HepG2 (cell line): ENCODE results near the gene B3GALNT2. TPM values are rescaled to one million over a fixed set of nuclear protein-coding genes. Genes with fewer than 3 reads are reported as not detected.
"Not testable (repeated sequence)": the region's sequence is repeated elsewhere in the genome, so short reads cannot be mapped to it uniquely, and the experiment has no call there.

Source experiments
- ATAC-seq: fragments of 200-7000 bp; cut with Tn5 transposase; 3 replicates; pipeline ENCODE4 v1.9.1; 2020; ENCODE audit warnings: mild to moderate bottlenecking, moderate library complexity
- BruUV-seq: library from RNA; stranded (reverse); fragments of 400-500 nt; replicated peaks from 2 replicates; lab custom pipeline; 2021; lab: Mats Ljungman, UMichigan
- CTCF ChIA-PET: fragments of 300-600 bp; formaldehyde crosslinking; extraction: SDS; loops from one replicate; lab custom pipeline; 2021; ENCODE audit warnings: low total read pairs, inconsistent platforms, low intra/inter-chr PET ratio; lab: Yijun Ruan, JAX
- POLR2A ChIA-PET: fragments of 350-600 bp; sonication (Branson Sonifier 250); formaldehyde crosslinking; loops from one replicate; lab custom pipeline; 2020; ENCODE audit warnings: antibody characterized with exemption, inconsistent platforms; lab: Yijun Ruan, JAX
- DNase-seq: peaks from one replicate; pipeline ENCODE4 v3.0.0-alpha.2; 2015; ENCODE audit warnings: low spot score
- FAIRE-seq: peaks from 3 replicates; lab custom pipeline; 2011; peaks lifted over from hg19 to GRCh38; lab: Jason Lieb, UNC
- H2AFZ ChIP-seq: one replicate; pipeline ENCODE4 v1.6.1; 2011; ENCODE audit warnings: low read length, inconsistent platforms
- H3K27ac ChIP-seq: fragments of 300-600 bp; 3 replicates; pipeline ENCODE4 v1.8.0; 2011; ENCODE audit warnings: mixed run types, mild to moderate bottlenecking, mixed read lengths, low read length, inconsistent platforms; ENCODE audit not compliant: insufficient read depth; ENCODE audit errors: extremely low read length
- H3K27me3 ChIP-seq, 2 experiments: fragments of 200-600 bp in 1 of 2; 2 replicates in 1 of 2; 3 replicates in 1 of 2; pipeline versions ENCODE4 v1.6.0 to v1.8.0; 2011; ENCODE audit warnings: low read length in 2 of 2, mild to moderate bottlenecking in 2 of 2, moderate library complexity in 2 of 2, inconsistent platforms in 1 of 2; ENCODE audit not compliant: insufficient read depth in 2 of 2, control insufficient read depth in 1 of 2
- H3K36me3 ChIP-seq, 2 experiments: fragments of 200-600 bp in 1 of 2; replicated peaks in 1 of 2; 2 replicates in 1 of 2; 3 replicates in 1 of 2; pipeline versions ENCODE4 v1.5.1 to v1.8.0; 2011; ENCODE audit warnings: low read length in 2 of 2, inconsistent platforms in 1 of 2; ENCODE audit not compliant: insufficient read depth in 2 of 2, control insufficient read depth in 1 of 2
- H3K4me1 ChIP-seq: 2 replicates; pipeline ENCODE4 v1.5.1; 2012; ENCODE audit warnings: low read length, inconsistent platforms; ENCODE audit not compliant: insufficient read depth
- H3K4me2 ChIP-seq: 2 replicates; pipeline ENCODE4 v1.6.0; 2011; ENCODE audit warnings: low read depth, low read length, inconsistent platforms
- H3K4me3 ChIP-seq, 3 experiments: fragments of 200-600 bp in 1 of 3; sonication (generic), shearing (Covaris generic) in 1 of 3; replicated peaks in 1 of 3; 2 replicates each; pipeline ENCODE4 v1.5.1; 2011 to 2016; ENCODE audit warnings: low read length in 3 of 3, inconsistent platforms in 2 of 3, low read depth in 2 of 3, mild to moderate bottlenecking in 2 of 3, control low read depth in 1 of 3, mixed read lengths in 1 of 3; ENCODE audit not compliant: insufficient read depth in 1 of 3
- H3K79me2 ChIP-seq: one replicate; pipeline ENCODE4 v1.6.1; 2011; ENCODE audit warnings: low read length, inconsistent platforms; ENCODE audit not compliant: insufficient read depth
- H3K9ac ChIP-seq: 2 replicates; pipeline ENCODE4 v1.6.0; 2011; ENCODE audit warnings: mild to moderate bottlenecking, low read depth, low read length, inconsistent platforms; ENCODE audit not compliant: insufficient read depth
- H3K9me3 ChIP-seq: 2 replicates; pipeline ENCODE4 v1.5.1; 2012; ENCODE audit warnings: mild to moderate bottlenecking, low read length
- H4K20me1 ChIP-seq: 2 replicates; pipeline ENCODE4 v1.6.0; 2011; ENCODE audit warnings: inconsistent platforms, mild to moderate bottlenecking, low read length, moderate library complexity; ENCODE audit not compliant: insufficient read depth
- ARNTL ChIP-seq: sonication (generic); formaldehyde crosslinking; IDR thresholded peaks from 2 replicates; pipeline ENCODE4 v1.4.0; 2020; ENCODE audit warnings: mild to moderate bottlenecking, missing genetic modification reagents
- ELF4 ChIP-seq: sonication (generic); formaldehyde crosslinking; IDR thresholded peaks from 2 replicates; pipeline ENCODE4 v1.5.0; 2020; ENCODE audit warnings: missing genetic modification reagents, mild to moderate bottlenecking, moderate library complexity, borderline replicate concordance
- FOXK2 ChIP-seq: fragments of 450-650 bp; IDR thresholded peaks from 2 replicates; pipeline ENCODE4 v1.6.1; 2016
- GFI1 ChIP-seq: sonication (generic); formaldehyde crosslinking; IDR thresholded peaks from 2 replicates; pipeline ENCODE4 v1.5.0; 2020; ENCODE audit warnings: missing genetic modification reagents, mild to moderate bottlenecking, borderline replicate concordance
- MIER3 ChIP-seq: IDR thresholded peaks from 2 replicates; pipeline ENCODE4 v1.6.1; 2016; ENCODE audit warnings: missing compliant biosample characterization, borderline replicate concordance
- PHF5A ChIP-seq: IDR thresholded peaks from one replicate; pipeline ENCODE4 v1.6.1; 2018; ENCODE audit warnings: low read depth, missing genetic modification reagents; ENCODE audit not compliant: unreplicated experiment
- RFXAP ChIP-seq: sonication (generic); formaldehyde crosslinking; IDR thresholded peaks from 2 replicates; pipeline ENCODE4 v1.4.0; 2020; ENCODE audit warnings: missing genetic modification reagents, borderline replicate concordance
- ZFP90 ChIP-seq: sonication (generic); formaldehyde crosslinking; IDR thresholded peaks from 2 replicates; pipeline ENCODE4 v1.8.0; 2022; ENCODE audit warnings: missing genetic modification reagents, mild to moderate bottlenecking, inconsistent platforms, borderline replicate concordance
- ZKSCAN5 ChIP-seq: sonication (generic); formaldehyde crosslinking; IDR thresholded peaks from 2 replicates; pipeline ENCODE4 v1.5.1; 2020; ENCODE audit warnings: mild to moderate bottlenecking, missing genetic modification reagents
- ZSCAN31 ChIP-seq: sonication (generic); formaldehyde crosslinking; IDR thresholded peaks from 2 replicates; pipeline ENCODE4 v1.5.0; 2020; ENCODE audit warnings: low read depth, mild to moderate bottlenecking, missing genetic modification reagents
- WGBS: methylation state at CpG from one replicate; pipeline ENCODE4 v1.1.6; 2017; ENCODE audit warnings: low lambda C conversion rate; 5-methylcytosine and 5-hydroxymethylcytosine counted together
- in situ Hi-C: cut with HindIII; loops from 2 replicates; pipeline ENCODE4 v1.10.0; 2017; ENCODE audit warnings: low pct_unique_long_range_greater_than_20kb; ENCODE audit not compliant: extremely low pct_ligation_motif_present
- intact Hi-C: fragments of 100-400 bp; cut with micrococcal nuclease; formaldehyde crosslinking; loops from one replicate; pipeline ENCODE4 v1.10.0; 2022; ENCODE audit not compliant: unreplicated experiment
- polyA plus RNA-seq, 8 experiments: library from polyadenylated mRNA; depleted of rRNA in 3 of 8; stranded (reverse) in 7 of 8; unstranded in 1 of 8; fragments of >200 nt; fragmentation: Illumina TruSeq in 4 of 8; extraction: Trizol in 4 of 8; gene quantifications; 2 replicates each; pipeline versions ENCODE4 v1.2.1 to v1.2.3, GENCODE V29; 2011 to 2016; ENCODE audit warnings: low read depth in 4 of 8, missing spikeins in 1 of 8, mixed read lengths in 1 of 8; ENCODE audit not compliant: insufficient read depth in 1 of 8
- total RNA-seq, 5 experiments: library from RNA; depleted of rRNA; stranded (reverse); fragments of >200 nt; fragmentation: Illumina TruSeq; extraction: Trizol; gene quantifications; 2 replicates each; pipeline ENCODE4 v1.2.3, GENCODE V29; 2016; ENCODE audit warnings: low read depth in 1 of 5
- TF ChIP-seq, protein P1 (sequence below): sonication (generic); formaldehyde crosslinking; IDR thresholded peaks from 2 replicates; pipeline ENCODE4 v1.4.0; 2020; ENCODE audit warnings: mild to moderate bottlenecking, low read depth, missing genetic modification reagents

The B3GALNT2 gene
- total and polyA plus RNA-seq, 2 of the 13 experiments (the other 11 are each of a cell fraction or from before 2014, with no cell fraction given) = 16.5 to 28.9 TPM

DNA sequence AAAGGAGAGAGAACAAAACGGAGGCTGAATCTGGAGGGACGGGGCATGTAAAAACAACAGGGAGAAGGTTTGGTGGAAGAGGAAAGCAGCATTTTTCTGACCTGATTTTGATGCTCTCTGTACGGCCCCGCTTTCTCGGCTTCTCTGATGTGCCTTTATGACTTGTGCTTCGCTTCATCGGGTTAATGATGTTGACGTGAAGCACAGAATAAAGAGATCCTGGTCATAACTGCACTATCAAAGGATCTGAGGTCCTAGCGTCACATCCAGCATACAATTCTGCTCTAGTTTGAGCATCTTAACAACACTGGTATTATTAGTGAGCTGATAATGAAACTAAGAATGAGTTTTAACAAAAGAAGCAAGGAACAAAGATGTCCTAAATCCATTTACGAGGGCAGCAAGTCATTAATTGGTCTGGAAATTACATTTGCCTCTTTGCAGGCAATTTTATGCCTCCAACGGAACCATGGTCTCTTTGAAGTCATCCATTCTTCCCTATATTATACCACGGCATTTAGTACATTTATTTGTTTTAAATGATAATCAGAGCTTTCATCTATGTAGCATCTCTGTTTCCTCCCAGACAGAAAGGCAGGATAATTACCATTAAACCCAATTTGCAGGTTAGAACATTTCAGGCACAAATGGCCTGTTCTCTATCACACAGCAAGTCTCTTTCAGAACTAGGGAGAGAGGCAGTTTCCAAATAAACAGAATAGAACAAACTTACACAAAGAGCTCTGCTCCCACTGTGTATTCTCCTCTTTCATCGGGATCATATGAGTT, 45.3 kb upstream of the B3GALNT2 start:
- FAIRE-seq (no peak), ATAC-seq (no peak), DNase-seq (no peak)
- intact Hi-C loops = no loop called here
- Histone ChIP-seq H3K36me3 (peaks cover 3% of the 10 kb centered on the region in 2 experiments; a peak in 2 of 5 replicates), H4K20me1 (no peaks in the 10 kb centered on the region), H3K4me2 (no peak overlapping the region), H3K9me3 (no peaks in the 10 kb centered on the region), H3K9ac (no peak overlapping the region), H3K79me2 (no peaks in the 10 kb centered on the region), H3K27ac (no peak overlapping the region), H3K4me3 (no peak overlapping the region), H3K27me3 (no peaks in the 10 kb centered on the region), H3K4me1 (peaks cover 17% of the 10 kb centered on the region), H2AFZ (no peak overlapping the region)
- ChIA-PET CTCF (no interaction called here), POLR2A (no interaction called here)
- BruUV-seq = no TSS peak
- WGBS = 89% methylated on average over 13 of the region's 13 CpGs
- in situ Hi-C loops = no loop called here
- TF ChIP-seq ZKSCAN5 (CRISPR knock-in tag) (no peak), ZFP90 (no peak), FOXK2 (no peak), PHF5A (CRISPR knock-in tag) (no peak), MIER3 (CRISPR knock-in tag) (no peak), GFI1 (CRISPR knock-in tag) (no peak), ZSCAN31 (no peak), RFXAP (CRISPR knock-in tag) (no peak), ELF4 (no peak), ARNTL (CRISPR knock-in tag) (no peak)
- TF ChIP-seq, protein P1, sequence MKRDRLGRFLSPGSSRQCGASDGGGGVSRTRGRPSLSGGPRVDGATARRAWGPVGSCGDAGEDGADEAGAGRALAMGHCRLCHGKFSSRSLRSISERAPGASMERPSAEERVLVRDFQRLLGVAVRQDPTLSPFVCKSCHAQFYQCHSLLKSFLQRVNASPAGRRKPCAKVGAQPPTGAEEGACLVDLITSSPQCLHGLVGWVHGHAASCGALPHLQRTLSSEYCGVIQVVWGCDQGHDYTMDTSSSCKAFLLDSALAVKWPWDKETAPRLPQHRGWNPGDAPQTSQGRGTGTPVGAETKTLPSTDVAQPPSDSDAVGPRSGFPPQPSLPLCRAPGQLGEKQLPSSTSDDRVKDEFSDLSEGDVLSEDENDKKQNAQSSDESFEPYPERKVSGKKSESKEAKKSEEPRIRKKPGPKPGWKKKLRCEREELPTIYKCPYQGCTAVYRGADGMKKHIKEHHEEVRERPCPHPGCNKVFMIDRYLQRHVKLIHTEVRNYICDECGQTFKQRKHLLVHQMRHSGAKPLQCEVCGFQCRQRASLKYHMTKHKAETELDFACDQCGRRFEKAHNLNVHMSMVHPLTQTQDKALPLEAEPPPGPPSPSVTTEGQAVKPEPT = no peak

DNA sequence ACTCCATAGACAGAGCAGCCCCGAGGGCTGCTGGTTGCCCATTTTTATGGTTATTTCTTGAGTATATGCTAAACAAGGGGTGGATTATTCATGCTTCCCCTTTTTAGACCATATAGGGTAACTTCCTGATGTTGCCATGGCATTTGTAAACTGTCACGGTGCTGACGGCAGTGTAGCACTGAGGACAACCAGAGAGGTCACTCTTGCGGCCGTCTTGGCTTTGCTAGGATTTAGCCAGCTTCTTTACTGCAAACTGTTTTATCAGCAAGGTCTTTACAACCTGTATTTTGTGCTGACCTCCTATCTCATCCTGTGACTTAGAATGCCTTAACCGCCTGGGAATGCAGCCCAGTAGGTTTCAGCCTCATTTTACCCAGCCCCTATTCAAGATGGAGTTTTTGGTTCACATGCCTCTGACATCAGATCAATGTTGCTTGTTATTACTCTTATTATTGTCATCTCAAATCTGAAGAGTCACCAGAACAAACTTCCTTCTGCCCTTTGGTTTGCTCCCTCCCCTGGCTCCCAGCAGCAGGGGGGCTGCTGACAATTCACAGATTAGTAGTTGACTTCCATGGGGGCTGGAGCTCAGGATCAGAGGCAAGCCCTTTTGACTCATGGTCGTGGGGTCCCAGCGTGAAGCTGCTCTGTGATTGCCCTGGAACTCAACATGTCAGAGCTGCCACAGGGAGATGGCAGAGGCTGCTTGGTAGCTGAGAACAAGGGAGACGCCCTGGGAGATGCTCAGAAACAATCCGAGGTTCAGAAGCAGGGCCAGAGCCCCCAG, 42.3 kb upstream of the B3GALNT2 start:
- ATAC-seq, H3K79me2 ChIP-seq, H4K20me1 ChIP-seq, H3K36me3 ChIP-seq, DNase-seq, CTCF ChIA-PET, H3K4me2 ChIP-seq, intact Hi-C loops, H3K27me3 ChIP-seq, H3K9me3 ChIP-seq, H3K4me3 ChIP-seq, POLR2A ChIA-PET, H2AFZ ChIP-seq, H3K4me1 ChIP-seq, BruUV-seq, H3K27ac ChIP-seq, FAIRE-seq, in situ Hi-C loops, H3K9ac ChIP-seq: not testable (repeated sequence)
- WGBS = 84% methylated on average over 9 of the region's 10 CpGs
